ENCODE measurements around the gene TSTD1. TPM values are rescaled to one million over a fixed set of nuclear protein-coding genes. Genes with fewer than 3 reads are reported as not detected.
"Not testable (repeated sequence)": the region's sequence is repeated elsewhere in the genome, so short reads cannot be mapped to it uniquely, and the experiment has no call there.

Gene TSTD1
- total RNA-seq, 1 experiment from 2014 or later = 20.1 TPM

- DNase-seq (ENCODE audit: low read depth, low spot score); CTCF ChIA-PET; BruUV-seq (replicated peaks); H3K4me3 ChIP-seq (ENCODE audit: low read depth in 2 of 2, low read length in 2 of 2); intact Hi-C loops (cut with micrococcal nuclease; ENCODE audit: unreplicated experiment); H3K27me3 ChIP-seq (ENCODE audit: control insufficient read depth, insufficient read depth, low read length); in situ Hi-C loops (cut with HindIII; ENCODE audit: low pct_unique_long_range_greater_than_20kb, low sequenced_read_pairs); ATAC-seq; H3K27ac ChIP-seq (ENCODE audit: low read length); H3K9me3 ChIP-seq (ENCODE audit: control insufficient read depth, insufficient read depth, low read depth, low read length); H3K36me3 ChIP-seq (ENCODE audit: control insufficient read depth, insufficient read depth, low read length): not testable (repeated sequence)
- POLR2A ChIA-PET = interaction anchor here (0.6 to 0.7 kb wide), 2 partner anchors 33 to 359 kb away, joined by 3 to 6 read pairs; no protein-coding TSS in a partner anchor
- peaks cover 27% of the 10 kb centered on the region for H3K4me1 ChIP-seq (ENCODE audit: control insufficient read depth, insufficient read depth, low read length)
Observed at GRCh38 chr1:161022432-161022831, 16.3 kb downstream of the TSTD1 start.

DNA sequence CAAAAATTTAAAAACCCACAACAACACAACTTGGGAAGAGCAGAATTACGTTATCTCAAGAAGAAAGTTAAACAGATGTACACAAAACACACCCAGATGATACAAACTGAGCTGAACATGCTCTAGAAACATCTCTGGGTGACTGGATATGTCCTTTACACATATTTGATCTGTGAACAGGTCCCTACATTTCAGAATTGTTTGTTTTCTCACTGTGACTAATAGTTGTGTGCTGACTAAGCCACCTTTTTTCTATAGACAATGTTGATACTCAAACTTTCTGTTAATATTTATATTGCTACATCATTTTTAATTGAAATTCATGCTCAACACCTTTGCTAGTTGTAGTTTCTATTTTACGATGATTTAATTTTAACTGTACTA is 16.8 kb downstream of the TSTD1 start:
- POLR2A ChIA-PET = interaction anchor here (0.7 kb wide), 1 partner anchor 34 kb away, joined by 3 read pairs; no protein-coding TSS in a partner anchor
- CTCF ChIA-PET = interaction anchor here (1.8 kb wide), 1 partner anchor 25 kb away, joined by 10 read pairs; no protein-coding TSS in a partner anchor
- peak overlapping the region; percentile 67 for H3K27ac ChIP-seq (ENCODE audit: low read length)

More for the DNA sequence above, 16.8 kb downstream of the TSTD1 start:
- peaks cover 27% of the 10 kb centered on the region for H3K4me1 ChIP-seq (ENCODE audit: control insufficient read depth, insufficient read depth, low read length)
- no TSS peak for BruUV-seq (replicated peaks)
- intact Hi-C loops (cut with micrococcal nuclease; ENCODE audit: unreplicated experiment) = no loop called here
- in situ Hi-C loops (cut with HindIII; ENCODE audit: low pct_unique_long_range_greater_than_20kb, low sequenced_read_pairs) = no loop called here
- peak overlapping the region; percentile 87 to 97 for H3K4me3 ChIP-seq (ENCODE audit: low read depth in 2 of 2, low read length in 2 of 2)
- no peak for DNase-seq (ENCODE audit: low read depth, low spot score)
- ATAC-seq = no peak
- TF ChIP-seq POLR2AphosphoS5 (IDR thresholded peaks at IDR 0.05; ENCODE audit: low read depth, low read length) = no peak
- no peak for TF ChIP-seq TCF7L2 (IDR thresholded peaks at IDR 0.05; ENCODE audit: low read depth, low read length)
- no peak for TF ChIP-seq REST (IDR thresholded peaks at IDR 0.05; ENCODE audit: insufficient read depth in 1 of 2, low read depth in 2 of 2, low read length in 1 of 2)
- TF ChIP-seq, protein P1, sequence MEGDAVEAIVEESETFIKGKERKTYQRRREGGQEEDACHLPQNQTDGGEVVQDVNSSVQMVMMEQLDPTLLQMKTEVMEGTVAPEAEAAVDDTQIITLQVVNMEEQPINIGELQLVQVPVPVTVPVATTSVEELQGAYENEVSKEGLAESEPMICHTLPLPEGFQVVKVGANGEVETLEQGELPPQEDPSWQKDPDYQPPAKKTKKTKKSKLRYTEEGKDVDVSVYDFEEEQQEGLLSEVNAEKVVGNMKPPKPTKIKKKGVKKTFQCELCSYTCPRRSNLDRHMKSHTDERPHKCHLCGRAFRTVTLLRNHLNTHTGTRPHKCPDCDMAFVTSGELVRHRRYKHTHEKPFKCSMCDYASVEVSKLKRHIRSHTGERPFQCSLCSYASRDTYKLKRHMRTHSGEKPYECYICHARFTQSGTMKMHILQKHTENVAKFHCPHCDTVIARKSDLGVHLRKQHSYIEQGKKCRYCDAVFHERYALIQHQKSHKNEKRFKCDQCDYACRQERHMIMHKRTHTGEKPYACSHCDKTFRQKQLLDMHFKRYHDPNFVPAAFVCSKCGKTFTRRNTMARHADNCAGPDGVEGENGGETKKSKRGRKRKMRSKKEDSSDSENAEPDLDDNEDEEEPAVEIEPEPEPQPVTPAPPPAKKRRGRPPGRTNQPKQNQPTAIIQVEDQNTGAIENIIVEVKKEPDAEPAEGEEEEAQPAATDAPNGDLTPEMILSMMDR (IDR thresholded peaks at IDR 0.05) = no peak
- no peak for TF ChIP-seq SIN3A (IDR thresholded peaks at IDR 0.05; ENCODE audit: borderline replicate concordance, insufficient read depth, low read depth, low read length)
- no peaks in the 10 kb centered on the region for H3K9me3 ChIP-seq (ENCODE audit: control insufficient read depth, insufficient read depth, low read depth, low read length)
- no peaks in the 10 kb centered on the region for H3K27me3 ChIP-seq (ENCODE audit: control insufficient read depth, insufficient read depth, low read length)
- H3K36me3 ChIP-seq (ENCODE audit: control insufficient read depth, insufficient read depth, low read length) = peaks cover 3% of the 10 kb centered on the region; the same call in 1 of the 2 replicates
